HCT116 (cell line): Measurements from ENCODE around the gene PYROXD2.

Source experiments
- ATF3 ChIP-seq: IDR thresholded peaks from 2 replicates; pipeline ENCODE4 v1.6.1; 2012
- CTCF ChIP-seq, 3 experiments: fragments of 200-600 bp in 1 of 3; sonication (generic) in 1 of 3; IDR thresholded peaks in 2 of 3; conservative IDR thresholded peaks in 1 of 3; 2 replicates each; pipeline ENCODE4 v1.5.1; 2012 to 2017; ENCODE audit warnings: low read depth in 2 of 3, low read length in 2 of 3, antibody characterized with exemption in 1 of 3, borderline replicate concordance in 1 of 3, control low read depth in 1 of 3, mild to moderate bottlenecking in 1 of 3, mixed read lengths in 1 of 3, mixed run types in 1 of 3, moderate library complexity in 1 of 3; ENCODE audit not compliant: insufficient read depth in 1 of 3
- POLR2A ChIP-seq: IDR thresholded peaks from 2 replicates; pipeline ENCODE4 v1.7.0; 2011; ENCODE audit warnings: borderline replicate concordance; ENCODE audit not compliant: insufficient read depth, insufficient read length; ENCODE audit errors: extremely low read depth
- POLR2AphosphoS5 ChIP-seq: IDR thresholded peaks from 2 replicates; pipeline ENCODE4 v1.6.1; 2011; ENCODE audit warnings: mild to moderate bottlenecking, low read depth, low read length, moderate library complexity
- SIN3A ChIP-seq: IDR thresholded peaks from 2 replicates; pipeline ENCODE4 v1.6.1; 2012; ENCODE audit warnings: low read depth

DNA sequence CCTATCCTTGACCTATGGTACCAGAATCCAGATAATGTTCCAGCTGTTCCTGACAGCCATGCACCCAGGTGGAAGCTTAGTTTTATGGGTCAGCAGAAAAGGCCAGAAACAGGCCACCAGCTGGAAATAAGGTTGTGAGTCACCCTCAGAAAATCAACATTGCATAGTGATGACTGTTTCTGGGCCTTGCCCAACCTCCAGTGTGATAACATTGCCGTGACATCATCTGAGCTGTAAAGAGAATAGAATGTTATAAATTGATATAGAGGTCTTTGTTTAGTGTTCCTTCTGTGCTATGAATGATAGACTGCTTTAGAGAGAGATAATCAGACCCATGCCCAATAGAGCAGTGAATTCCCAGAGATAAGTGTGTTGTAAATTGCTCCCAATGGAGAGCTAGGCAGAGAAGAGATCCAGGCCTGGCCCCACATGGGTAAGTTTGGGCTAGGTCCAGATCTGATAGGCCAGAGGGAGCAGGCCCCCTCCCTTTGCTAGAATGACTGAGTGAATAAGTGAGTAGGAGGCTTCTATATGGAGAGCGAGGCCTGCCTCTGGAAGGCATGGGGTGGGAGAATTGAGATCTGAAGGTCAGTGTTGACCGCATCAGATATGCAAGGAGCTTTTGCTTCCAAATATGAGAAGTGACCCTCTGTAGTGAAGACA is 46.0 kb upstream of the PYROXD2 start:
- TF ChIP-seq POLR2A (no peak), ATF3 (peak; percentile 93), CTCF (IDR thresholded peaks at IDR 0.05 in 2 of 3, conservative IDR thresholded peaks at IDR 0.05 in 1 of 3; ENCODE audit: borderline replicate concordance in 1 of 3, insufficient read depth in 1 of 3, low read depth in 2 of 3, low read length in 2 of 3) (no peak), POLR2AphosphoS5 (peak; percentile 64), SIN3A (peak; percentile 97)
